Measurements from ENCODE around the gene PEX16. TPM values are rescaled to one million over a fixed set of nuclear protein-coding genes. Genes with fewer than 3 reads are reported as not detected.

The PEX16 gene
- total RNA-seq, 5 donors from 2014 or later (not counting 1 experiment from before 2014, with no cell fraction given): 49.4 to 87.5 (median 65.2) TPM

- WGBS (ENCODE audit: insufficient coverage): 91% methylated on average over 15 of the region's 15 CpGs
- H3K4me3 Mint-ChIP-seq: no peak overlapping the region
Observed at GRCh38 chr11:45880772-45881570, 36.7 kb downstream of the PEX16 start.

GRCh38 chr11:45879803-45880686, 37.6 kb downstream of the PEX16 start:
- H3K4me1 ChIP-seq (ENCODE audit: control insufficient read depth in 1 of 2, extremely low read depth in 1 of 2, insufficient read depth in 2 of 2, low read length in 2 of 2): peaks cover 0 to 5% of the 10 kb centered on the region in 2 experiments
- peaks cover 0 to 10% of the 10 kb centered on the region in 2 experiments for H3K27me3 ChIP-seq (replicated peaks in 1 of 2; ENCODE audit: control insufficient read depth in 2 of 2, extremely low read depth in 1 of 2, insufficient read depth in 2 of 2, low read length in 1 of 2)
- DNase-seq: no peak
- H3K9me3 ChIP-seq: no peaks in the 10 kb centered on the region
- Mint-ChIP-seq H3K9me3 (peaks cover 0 to 3% (median 0%) of the 10 kb centered on the region in 3 donors), H3K4me1 (peaks cover 7 to 13% (median 7%) of the 10 kb centered on the region in 3 donors), H3K27me3 (no peaks in the 10 kb centered on the region), H3K4me3 (no peak overlapping the region), H3K36me3 (peaks cover 60% of the 10 kb centered on the region), H3K27ac (no peak overlapping the region)
- peaks cover 10 to 51% of the 10 kb centered on the region in 2 donors for H3K36me3 ChIP-seq (ENCODE audit: control insufficient read depth in 2 of 2, extremely low read depth in 1 of 2, insufficient read depth in 1 of 2, low read length in 1 of 2)
- ATAC-seq (replicated peaks in 1 of 4): no peak
- POLR2A ChIA-PET: no interaction called here
- CTCF ChIA-PET: no interaction called here
- WGBS (ENCODE audit: insufficient coverage): 98% methylated on average over 4 of the region's 7 CpGs
- no peak overlapping the region for H3K4me3 ChIP-seq (ENCODE audit: control insufficient read depth in 1 of 2, extremely low read depth in 1 of 2, low read length in 1 of 2)
- no peak overlapping the region for H3K27ac ChIP-seq (ENCODE audit: low read length)

More at GRCh38 chr11:45880772-45881570, 36.7 kb downstream of the PEX16 start:
- CTCF ChIA-PET: no interaction called here
- Histone ChIP-seq H3K36me3 (ENCODE audit: control insufficient read depth in 2 of 2, extremely low read depth in 1 of 2, insufficient read depth in 1 of 2, low read length in 1 of 2) (peaks cover 10 to 45% of the 10 kb centered on the region in 2 donors), H3K9me3 (no peaks in the 10 kb centered on the region), H3K4me1 (ENCODE audit: control insufficient read depth in 1 of 2, extremely low read depth in 1 of 2, insufficient read depth in 2 of 2, low read length in 2 of 2) (peaks cover 0 to 11% of the 10 kb centered on the region in 2 experiments), H3K27ac (ENCODE audit: low read length) (no peak overlapping the region), H3K4me3 (ENCODE audit: control insufficient read depth in 1 of 2, extremely low read depth in 1 of 2, low read length in 1 of 2) (no peak overlapping the region), H3K27me3 (replicated peaks in 1 of 2; ENCODE audit: control insufficient read depth in 2 of 2, extremely low read depth in 1 of 2, insufficient read depth in 2 of 2, low read length in 1 of 2) (peaks cover 0 to 16% of the 10 kb centered on the region in 2 experiments)
- Mint-ChIP-seq H3K27ac (no peak overlapping the region), H3K36me3 (peaks cover 53% of the 10 kb centered on the region), H3K27me3 (peaks cover 0 to 2% of the 10 kb centered on the region in 2 donors), H3K9me3 (peaks cover 0 to 3% (median 0%) of the 10 kb centered on the region in 3 donors), H3K4me1 (peaks cover 10 to 16% (median 10%) of the 10 kb centered on the region in 3 donors)
- no peak for DNase-seq
- POLR2A ChIA-PET: interaction anchor here in 1 of 2 donors (0.5 kb wide), 1 partner anchor 33 kb away, joined by 5 read pairs; no protein-coding TSS in a partner anchor
- ATAC-seq (replicated peaks in 1 of 4): no peak

- ATAC-seq (replicated peaks in 1 of 4) (no peak), DNase-seq (no peak)
- Histone ChIP-seq H3K36me3 (ENCODE audit: control insufficient read depth in 2 of 2, extremely low read depth in 1 of 2, insufficient read depth in 1 of 2, low read length in 1 of 2) (peaks cover 12 to 70% of the 10 kb centered on the region in 2 donors), H3K4me3 (ENCODE audit: control insufficient read depth in 1 of 2, extremely low read depth in 1 of 2, low read length in 1 of 2) (no peak overlapping the region), H3K27me3 (replicated peaks in 1 of 2; ENCODE audit: control insufficient read depth in 2 of 2, extremely low read depth in 1 of 2, insufficient read depth in 2 of 2, low read length in 1 of 2) (no peaks in the 10 kb centered on the region), H3K27ac (ENCODE audit: low read length) (no peak overlapping the region), H3K4me1 (ENCODE audit: control insufficient read depth in 1 of 2, extremely low read depth in 1 of 2, insufficient read depth in 2 of 2, low read length in 2 of 2) (no peaks in the 10 kb centered on the region), H3K9me3 (no peaks in the 10 kb centered on the region)
- no peak overlapping the region for H3K4me3 Mint-ChIP-seq
- H3K27ac Mint-ChIP-seq: no peak overlapping the region
- ChIA-PET POLR2A (interaction anchor here in 1 of 2 donors (0.6 kb wide), 1 partner anchor 82 kb away, joined by 3 read pairs; no protein-coding TSS in a partner anchor), CTCF (interaction anchor here in 1 of 2 donors (0.6 kb wide), 1 partner anchor 106 kb away, joined by 3 read pairs; no protein-coding TSS in a partner anchor)
- WGBS (ENCODE audit: insufficient coverage): 83% methylated on average over 1 of the region's 3 CpGs
- H3K9me3 Mint-ChIP-seq: no peaks in the 10 kb centered on the region
- H3K36me3 Mint-ChIP-seq: peaks cover 76% of the 10 kb centered on the region
- H3K4me1 Mint-ChIP-seq: no peaks in the 10 kb centered on the region
- no peaks in the 10 kb centered on the region for H3K27me3 Mint-ChIP-seq
Observed at GRCh38 chr11:45877845-45878244, 39.8 kb downstream of the PEX16 start.

GRCh38 chr11:45877221-45877620, 40.5 kb downstream of the PEX16 start:
- H3K27me3 ChIP-seq (replicated peaks in 1 of 2; ENCODE audit: control insufficient read depth in 2 of 2, extremely low read depth in 1 of 2, insufficient read depth in 2 of 2, low read length in 1 of 2): no peaks in the 10 kb centered on the region
- no peak overlapping the region for H3K27ac ChIP-seq (ENCODE audit: low read length)
- DNase-seq (no peak), ATAC-seq (replicated peaks in 1 of 4) (no peak)
- no peaks in the 10 kb centered on the region for H3K4me1 ChIP-seq (ENCODE audit: control insufficient read depth in 1 of 2, extremely low read depth in 1 of 2, insufficient read depth in 2 of 2, low read length in 2 of 2)
- H3K36me3 Mint-ChIP-seq: peaks cover 73% of the 10 kb centered on the region
- no peak overlapping the region for H3K4me3 ChIP-seq (ENCODE audit: control insufficient read depth in 1 of 2, extremely low read depth in 1 of 2, low read length in 1 of 2)
- H3K36me3 ChIP-seq (ENCODE audit: control insufficient read depth in 2 of 2, extremely low read depth in 1 of 2, insufficient read depth in 1 of 2, low read length in 1 of 2): peaks cover 15 to 77% of the 10 kb centered on the region in 2 donors
- H3K27ac Mint-ChIP-seq: no peak overlapping the region
- H3K4me3 Mint-ChIP-seq: no peak overlapping the region
- ChIA-PET POLR2A (interaction anchor here in 1 of 2 donors (0.6 kb wide), 1 partner anchor 81 kb away, joined by 3 read pairs; no protein-coding TSS in a partner anchor), CTCF (no interaction called here)
- no peaks in the 10 kb centered on the region for H3K9me3 ChIP-seq
- no CpG with 5 or more reads among the region's 8 CpGs for WGBS (ENCODE audit: insufficient coverage)
- H3K4me1 Mint-ChIP-seq: no peaks in the 10 kb centered on the region
- H3K27me3 Mint-ChIP-seq: no peaks in the 10 kb centered on the region
- H3K9me3 Mint-ChIP-seq: no peaks in the 10 kb centered on the region

GRCh38 chr11:45876401-45876800, 41.3 kb downstream of the PEX16 start:
- Mint-ChIP-seq H3K27ac (no peak overlapping the region), H3K9me3 (no peaks in the 10 kb centered on the region), H3K27me3 (no peaks in the 10 kb centered on the region), H3K4me3 (no peak overlapping the region), H3K4me1 (peaks cover 0 to under 1% (median 0%) of the 10 kb centered on the region in 3 donors), H3K36me3 (peaks cover 70% of the 10 kb centered on the region)
- ChIA-PET POLR2A (no interaction called here), CTCF (interaction anchor here in 1 of 2 donors (1.0 kb wide), 1 partner anchor 130 kb away, joined by 3 read pairs; no protein-coding TSS in a partner anchor)
- H3K9me3 ChIP-seq: no peaks in the 10 kb centered on the region
- ATAC-seq (replicated peaks in 1 of 4): no peak
- no peak overlapping the region for H3K27ac ChIP-seq (ENCODE audit: low read length)
- no peaks in the 10 kb centered on the region for H3K4me1 ChIP-seq (ENCODE audit: control insufficient read depth in 1 of 2, extremely low read depth in 1 of 2, insufficient read depth in 2 of 2, low read length in 2 of 2)
- WGBS (ENCODE audit: insufficient coverage): 93% methylated on average over 3 of the region's 6 CpGs
- H3K36me3 ChIP-seq (ENCODE audit: control insufficient read depth in 2 of 2, extremely low read depth in 1 of 2, insufficient read depth in 1 of 2, low read length in 1 of 2): peaks cover 15 to 80% of the 10 kb centered on the region in 2 donors
- H3K27me3 ChIP-seq (replicated peaks in 1 of 2; ENCODE audit: control insufficient read depth in 2 of 2, extremely low read depth in 1 of 2, insufficient read depth in 2 of 2, low read length in 1 of 2): no peaks in the 10 kb centered on the region
- DNase-seq: no peak
- H3K4me3 ChIP-seq (ENCODE audit: control insufficient read depth in 1 of 2, extremely low read depth in 1 of 2, low read length in 1 of 2): no peak overlapping the region
